GM21529 (cell line): ENCODE results near the gene ARHGAP42.

ENCODE experiments used
- ATAC-seq: cut with Tn5 transposase; IDR thresholded peaks from one replicate; pipeline ENCODE4 v1.9.1; 2021; ENCODE audit not compliant: unreplicated experiment

Gene ARHGAP42

GRCh38 chr11:100680070-100680469 is 7.0 kb upstream of the ARHGAP42 start:
- no peak for ATAC-seq

DNA sequence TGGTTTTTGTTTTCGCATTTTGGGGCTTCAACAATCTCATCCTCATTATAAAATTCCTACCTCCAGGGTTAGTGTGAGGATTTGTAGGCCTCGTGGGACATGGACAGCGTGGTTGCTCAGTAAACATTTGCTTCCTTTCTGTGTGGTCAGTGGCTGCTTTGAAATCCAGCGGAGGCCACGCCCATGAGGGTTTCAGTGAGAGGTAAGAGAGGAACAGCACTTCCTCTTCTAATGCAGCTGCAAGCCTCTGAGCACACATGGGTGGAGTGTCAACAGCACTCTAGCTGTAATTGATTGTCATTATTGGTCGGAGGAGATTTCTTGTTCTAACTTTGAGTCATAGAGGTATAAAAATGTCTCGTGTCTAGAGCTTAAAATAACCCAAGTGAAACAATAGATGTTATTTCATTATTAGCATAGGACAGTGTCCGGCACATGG is 6.0 kb upstream of the ARHGAP42 start:
- ATAC-seq = peak; percentile 98

GRCh38 chr11:100682247-100682969 is 4.7 kb upstream of the ARHGAP42 start:
- ATAC-seq = no peak

- no peak for ATAC-seq
Measured at GRCh38 chr11:100683126-100683525, 4.0 kb upstream of the ARHGAP42 start.

DNA sequence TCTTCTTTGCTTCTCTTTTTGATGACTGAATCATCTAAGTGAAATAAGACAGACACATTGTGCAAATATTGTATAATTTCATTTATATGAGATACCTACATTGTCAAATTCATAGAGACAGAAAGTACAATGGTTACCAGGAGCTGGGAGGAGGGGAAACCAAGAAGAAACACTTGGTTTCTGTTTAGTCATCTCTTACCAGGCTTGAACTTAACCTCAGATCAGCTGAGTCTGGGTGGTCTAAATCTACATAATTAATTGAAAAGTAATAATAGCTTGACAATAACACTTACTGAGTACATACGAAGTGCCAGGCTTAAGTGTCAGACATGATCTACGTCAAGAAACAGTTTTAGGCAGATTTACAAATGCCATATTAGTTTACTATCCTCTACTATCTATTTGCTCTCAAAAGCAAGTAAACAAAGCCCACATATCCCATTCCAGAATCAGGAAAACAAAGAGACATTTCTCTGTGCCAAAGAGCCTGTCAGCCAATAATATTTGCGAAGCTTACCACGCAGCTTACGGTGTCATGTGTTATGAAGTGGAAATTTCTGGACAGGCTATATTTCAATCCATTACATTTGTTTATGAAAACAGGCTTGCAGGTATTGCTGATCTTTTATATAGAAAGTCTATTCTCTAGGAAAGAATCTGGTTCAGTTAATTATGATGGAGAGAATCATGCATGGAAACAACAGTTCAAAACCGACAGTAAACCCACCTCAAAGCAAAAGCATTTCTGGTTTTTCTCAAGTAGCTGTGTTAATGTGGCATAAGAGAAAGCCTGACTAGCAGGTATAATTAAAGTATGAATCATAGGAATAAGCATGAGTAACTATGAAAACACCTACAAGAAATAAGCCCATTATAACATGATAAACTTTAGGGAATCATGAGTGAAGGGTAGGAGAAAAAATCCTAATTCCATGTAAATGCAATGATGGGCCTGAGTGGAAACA is 2.7 kb upstream of the ARHGAP42 start:
- ATAC-seq = peak; percentile 35

GRCh38 chr11:100686476-100687053 is 523 bp upstream of the ARHGAP42 start:
- ATAC-seq = no peak

- peak; percentile 68 for ATAC-seq
Measured at GRCh38 chr11:100687630-100688395, 725 bp downstream of the ARHGAP42 start.

DNA sequence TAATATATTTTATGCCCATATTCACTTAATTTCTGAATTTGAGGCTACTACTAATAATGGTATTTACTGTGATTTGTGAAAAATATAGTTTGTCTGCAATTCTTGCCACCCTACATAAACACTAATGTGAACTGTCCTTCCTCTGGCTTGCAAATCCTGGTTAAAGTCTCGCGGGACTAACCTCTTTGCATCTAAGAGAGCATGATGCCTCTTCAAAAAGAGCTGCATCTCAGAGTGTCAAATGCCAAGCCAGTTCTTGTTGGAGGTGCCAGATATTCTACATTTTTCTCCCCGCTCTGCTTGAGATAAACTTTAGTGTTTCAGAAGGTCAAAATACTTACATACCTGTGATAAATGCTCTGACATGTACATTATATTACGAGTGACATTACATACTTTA is 2.1 kb downstream of the ARHGAP42 start:
- no peak for ATAC-seq

- ATAC-seq = no peak
Measured at GRCh38 chr11:100691896-100692653, 5.0 kb downstream of the ARHGAP42 start.

- no peak for ATAC-seq
Measured at GRCh38 chr11:100695911-100696310, 8.8 kb downstream of the ARHGAP42 start.

DNA sequence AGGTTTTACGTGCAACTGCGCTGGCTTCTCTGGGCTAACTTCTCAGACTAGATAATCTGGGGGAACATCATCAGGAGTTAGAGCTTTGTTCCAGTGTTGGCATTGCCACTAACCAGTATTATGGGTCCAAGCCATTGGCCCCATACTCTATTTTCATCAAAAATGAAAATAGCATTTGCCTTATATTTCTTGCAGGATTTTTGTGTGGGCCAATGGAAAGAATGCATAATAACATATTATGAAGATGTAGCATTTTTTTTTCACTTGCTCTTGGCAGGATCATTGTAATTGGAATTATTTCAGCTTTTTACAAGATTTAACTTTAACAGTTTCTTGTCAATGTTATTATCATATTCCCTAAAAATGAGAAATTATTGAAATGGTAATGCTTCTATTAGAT is 16.1 kb downstream of the ARHGAP42 start:
- ATAC-seq = no peak

- no peak for ATAC-seq
Measured at GRCh38 chr11:100703801-100704575, 16.9 kb downstream of the ARHGAP42 start.

GRCh38 chr11:100705447-100705846 is 18.4 kb downstream of the ARHGAP42 start:
- ATAC-seq = peak; percentile 57

- ATAC-seq = peak; percentile 50
Measured at GRCh38 chr11:100706179-100706578, 19.1 kb downstream of the ARHGAP42 start.

- ATAC-seq = peak; percentile 74
Measured at GRCh38 chr11:100709233-100709957, 22.3 kb downstream of the ARHGAP42 start.

GRCh38 chr11:100711984-100712383 is 24.9 kb downstream of the ARHGAP42 start:
- ATAC-seq = no peak

GRCh38 chr11:100712583-100712982 is 25.5 kb downstream of the ARHGAP42 start:
- ATAC-seq = no peak

DNA sequence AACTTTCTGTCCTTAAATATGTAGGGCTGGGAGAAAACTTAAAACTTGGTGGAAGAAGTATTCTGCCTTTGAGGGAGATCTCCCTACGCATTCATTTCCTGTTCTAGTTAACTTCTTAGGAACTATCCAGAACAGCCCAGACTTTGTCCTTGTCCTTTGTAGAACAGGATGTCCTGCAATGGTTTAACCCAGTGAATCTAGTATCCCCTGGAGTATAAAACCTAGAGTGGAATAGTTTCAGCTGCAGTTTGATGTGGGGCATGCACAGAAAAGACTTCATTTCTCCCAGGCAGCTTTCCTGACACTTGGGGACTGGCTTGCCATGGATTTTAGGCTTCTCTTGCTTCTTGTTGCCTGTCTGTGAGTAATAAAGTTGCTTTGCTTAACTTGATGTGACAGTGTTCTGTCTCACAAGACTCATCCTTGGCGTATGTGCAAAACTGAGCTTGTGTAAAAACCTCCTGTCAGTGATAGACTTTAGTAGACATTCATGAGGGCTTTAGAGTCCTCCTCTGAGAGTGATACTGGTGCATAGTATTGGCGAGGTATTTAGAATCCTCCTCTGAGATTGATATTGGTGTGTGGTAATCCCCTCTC is 28.2 kb downstream of the ARHGAP42 start:
- no peak for ATAC-seq
